Loucy (cell line): Measurements from ENCODE around the gene LIG1.

Experiments used
- H2AFZ ChIP-seq: fragments of 200-600 bp; sonication (generic); 2 replicates; pipeline ENCODE4 v1.6.0; 2016; ENCODE audit warnings: antibody characterized with exemption, mild to moderate bottlenecking, low read length, moderate library complexity
- H3F3A ChIP-seq: fragments of 200-600 bp; 2 replicates; pipeline ENCODE4 v1.6.0; 2016; ENCODE audit warnings: antibody characterized with exemption, low read depth, mild to moderate bottlenecking
- H3K27me3 ChIP-seq: fragments of 200-600 bp; sonication (generic); 2 replicates; pipeline ENCODE4 v1.6.1; 2014; ENCODE audit warnings: low read length, mild to moderate bottlenecking; ENCODE audit not compliant: insufficient read depth, poor library complexity, severe bottlenecking
- H3K36me3 ChIP-seq: fragments of 200-600 bp; sonication (generic); 2 replicates; pipeline ENCODE4 v1.6.1; 2016; ENCODE audit warnings: low read length; ENCODE audit not compliant: insufficient read depth
- H3K4me1 ChIP-seq: fragments of 200-600 bp; sonication (generic); 2 replicates; pipeline ENCODE4 v1.5.1; 2014; ENCODE audit warnings: low read length, mild to moderate bottlenecking; ENCODE audit not compliant: insufficient read depth, poor library complexity, severe bottlenecking
- H3K4me2 ChIP-seq: fragments of 200-600 bp; sonication (generic); 2 replicates; pipeline ENCODE4 v1.6.0; 2014; ENCODE audit warnings: antibody characterized with exemption, low read length, low read depth, mild to moderate bottlenecking; ENCODE audit not compliant: poor library complexity, severe bottlenecking
- H3K4me3 ChIP-seq: fragments of 200-600 bp; sonication (generic); 2 replicates; pipeline ENCODE4 v1.5.1; 2014; ENCODE audit warnings: low read length, mild to moderate bottlenecking, mixed read lengths; ENCODE audit not compliant: poor library complexity, severe bottlenecking
- H3K79me2 ChIP-seq: fragments of 200-600 bp; sonication (generic); 2 replicates; pipeline ENCODE4 v1.6.1; 2014; ENCODE audit warnings: low read length; ENCODE audit not compliant: insufficient read depth
- H3K9ac ChIP-seq: fragments of 200-600 bp; sonication (generic); 2 replicates; pipeline ENCODE4 v1.6.0; 2014; ENCODE audit warnings: mild to moderate bottlenecking, low read depth, low read length, moderate library complexity; ENCODE audit not compliant: poor library complexity, severe bottlenecking
- H3K9me2 ChIP-seq: fragments of 200-600 bp; sonication (generic); replicated peaks from 2 replicates; pipeline ENCODE4 v1.6.1; 2016; ENCODE audit warnings: low read depth, low read length, mixed read lengths
- H3K9me3 ChIP-seq: fragments of 200-600 bp; sonication (generic); 2 replicates; pipeline ENCODE4 v1.6.1; 2014; ENCODE audit warnings: mild to moderate bottlenecking, antibody characterized with exemption, low read length, low read depth; ENCODE audit not compliant: insufficient read depth
- H4K20me1 ChIP-seq: fragments of 200-600 bp; sonication (generic); 2 replicates; pipeline ENCODE4 v1.6.0; 2014; ENCODE audit warnings: antibody characterized with exemption, low read length, mild to moderate bottlenecking; ENCODE audit not compliant: insufficient read depth, poor library complexity, severe bottlenecking
- CTCF ChIP-seq: fragments of 200-600 bp; sonication (generic); conservative IDR thresholded peaks from 2 replicates; pipeline ENCODE4 v1.5.1; 2014; ENCODE audit warnings: mild to moderate bottlenecking, antibody characterized with exemption, low read length
- EZH2phosphoT487 ChIP-seq: fragments of 200-600 bp; IDR thresholded peaks from 2 replicates; pipeline ENCODE4 v1.6.1; 2018; ENCODE audit warnings: antibody characterized with exemption, mild to moderate bottlenecking, moderate library complexity, borderline replicate concordance

LIG1 gene

GRCh38 chr19:48203794-48204628, 33.9 kb upstream of the LIG1 start:
- Histone ChIP-seq H3K27me3 (no peaks in the 10 kb centered on the region), H3K4me1 (peaks cover 11% of the 10 kb centered on the region), H3K9me3 (no peaks in the 10 kb centered on the region), H4K20me1 (no peaks in the 10 kb centered on the region), H3K4me2 (peak overlapping the region; percentile 85), H3K9me2 (no peaks in the 10 kb centered on the region), H3K79me2 (peaks cover 10% of the 10 kb centered on the region; the same call in 1 of the 2 replicates), H3F3A (no peaks in the 10 kb centered on the region), H2AFZ (peak overlapping the region; percentile 74), H3K9ac (peak overlapping the region; percentile 85), H3K4me3 (peak overlapping the region; percentile 93), H3K36me3 (no peaks in the 10 kb centered on the region)
- TF ChIP-seq CTCF = no peak
- TF ChIP-seq EZH2phosphoT487 = no peak

GRCh38 chr19:48203222-48203793, 33.2 kb upstream of the LIG1 start:
- peak overlapping the region; percentile 93 for H3K4me3 ChIP-seq
- H4K20me1 ChIP-seq = no peaks in the 10 kb centered on the region
- peak overlapping the region; percentile 85 for H3K4me2 ChIP-seq
- no peaks in the 10 kb centered on the region for H3K9me2 ChIP-seq
- no peaks in the 10 kb centered on the region for H3F3A ChIP-seq
- H3K4me1 ChIP-seq = peaks cover 11% of the 10 kb centered on the region
- TF ChIP-seq CTCF (no peak), EZH2phosphoT487 (no peak)
- peaks cover 10% of the 10 kb centered on the region; the same call in 1 of the 2 replicates for H3K79me2 ChIP-seq
- no peaks in the 10 kb centered on the region for H3K9me3 ChIP-seq
- H3K27me3 ChIP-seq = no peaks in the 10 kb centered on the region
- peak overlapping the region; percentile 85 for H3K9ac ChIP-seq
- peak overlapping the region; percentile 74 for H2AFZ ChIP-seq
- no peaks in the 10 kb centered on the region for H3K36me3 ChIP-seq

- H3K9ac ChIP-seq = no peak overlapping the region
- no peak overlapping the region for H3K4me3 ChIP-seq
- H3F3A ChIP-seq = no peaks in the 10 kb centered on the region
- TF ChIP-seq CTCF (no peak), EZH2phosphoT487 (no peak)
- H3K27me3 ChIP-seq = no peaks in the 10 kb centered on the region
- H3K4me2 ChIP-seq = no peak overlapping the region
- H3K9me3 ChIP-seq = no peaks in the 10 kb centered on the region
- H3K4me1 ChIP-seq = no peaks in the 10 kb centered on the region
- no peaks in the 10 kb centered on the region for H3K9me2 ChIP-seq
- H3K36me3 ChIP-seq = no peaks in the 10 kb centered on the region
- no peak overlapping the region for H2AFZ ChIP-seq
- no peaks in the 10 kb centered on the region for H3K79me2 ChIP-seq
- H4K20me1 ChIP-seq = no peaks in the 10 kb centered on the region
Observed at GRCh38 chr19:48196933-48197665, 27.0 kb upstream of the LIG1 start.
